OCI-LY1 (cell line): ENCODE results near the gene LYRM9.

Experiments
- H2AFZ ChIP-seq: fragments of 200-600 bp; sonication (generic), shearing (Covaris generic); 2 replicates; pipeline ENCODE4 v1.6.0; 2014; ENCODE audit warnings: antibody characterized with exemption, mild to moderate bottlenecking, low read length
- H3F3A ChIP-seq: fragments of 200-600 bp; sonication (generic), shearing (Covaris generic); 2 replicates; pipeline ENCODE4 v1.6.0; 2014; ENCODE audit warnings: mild to moderate bottlenecking, antibody characterized with exemption, low read length, moderate library complexity; ENCODE audit not compliant: insufficient read depth
- H3K27ac ChIP-seq: fragments of 200-600 bp; sonication (generic); 2 replicates; pipeline ENCODE4 v1.5.1; 2014; ENCODE audit warnings: low read length, mixed run types, mild to moderate bottlenecking, low read depth; ENCODE audit not compliant: poor library complexity, severe bottlenecking
- H3K27me3 ChIP-seq: fragments of 200-600 bp; sonication (generic); 2 replicates; pipeline ENCODE4 v1.6.0; 2014; ENCODE audit warnings: antibody characterized with exemption, mild to moderate bottlenecking, low read length, moderate library complexity; ENCODE audit not compliant: insufficient read depth
- H3K36me3 ChIP-seq: fragments of 200-600 bp; sonication (generic); 2 replicates; pipeline ENCODE4 v1.6.1; 2014; ENCODE audit warnings: mild to moderate bottlenecking, antibody characterized with exemption, low read length, moderate library complexity, mixed read lengths; ENCODE audit not compliant: insufficient read depth
- H3K4me1 ChIP-seq: fragments of 200-600 bp; sonication (generic); 2 replicates; pipeline ENCODE4 v1.5.1; 2014; ENCODE audit warnings: mild to moderate bottlenecking, low read length, moderate library complexity; ENCODE audit not compliant: insufficient read depth, severe bottlenecking
- H3K4me2 ChIP-seq: fragments of 200-600 bp; sonication (generic), shearing (Covaris generic); 2 replicates; pipeline ENCODE4 v1.6.1; 2014; ENCODE audit warnings: low read length
- H3K4me3 ChIP-seq: fragments of 200-600 bp; sonication (generic); 2 replicates; pipeline ENCODE4 v1.5.1; 2014; ENCODE audit warnings: low read length, low read depth, mild to moderate bottlenecking, mixed read lengths; ENCODE audit not compliant: poor library complexity, severe bottlenecking
- H3K79me2 ChIP-seq: fragments of 200-600 bp; shearing (Covaris generic); 2 replicates; pipeline ENCODE4 v1.6.1; 2016; ENCODE audit warnings: mixed run types, low read length, mixed read lengths; ENCODE audit not compliant: insufficient read depth
- H3K9ac ChIP-seq: fragments of 200-600 bp; sonication (generic), shearing (Covaris generic); 2 replicates; pipeline ENCODE4 v1.6.1; 2014; ENCODE audit warnings: mild to moderate bottlenecking, low read length, mixed read lengths
- H3K9me2 ChIP-seq: fragments of 200-600 bp; sonication (generic), shearing (Covaris generic); 2 replicates; pipeline ENCODE4 v1.6.1; 2014; ENCODE audit warnings: low read depth, mild to moderate bottlenecking, low read length, mixed read lengths
- H3K9me3 ChIP-seq: fragments of 200-600 bp; shearing (Covaris generic); 2 replicates; pipeline ENCODE4 v1.6.1; 2014; ENCODE audit warnings: low read length, mixed read lengths
- H4K20me1 ChIP-seq: fragments of 200-600 bp; sonication (generic), shearing (Covaris generic); 2 replicates; pipeline ENCODE4 v1.6.0; 2016; ENCODE audit warnings: mild to moderate bottlenecking, low read length; ENCODE audit not compliant: insufficient read depth
- CTCF ChIP-seq: fragments of 200-600 bp; sonication (generic), shearing (Covaris generic); IDR thresholded peaks from 2 replicates; pipeline ENCODE4 v1.5.1; 2017; ENCODE audit warnings: mild to moderate bottlenecking, antibody characterized with exemption, low read length, moderate library complexity, mixed read lengths
- EZH2 ChIP-seq: fragments of 200-600 bp; sonication (generic), shearing (Covaris generic); IDR thresholded peaks from 2 replicates; pipeline ENCODE4 v1.8.0; 2017; ENCODE audit warnings: borderline replicate concordance, mixed run types, mild to moderate bottlenecking, antibody characterized with exemption, low read length, moderate library complexity, mixed read lengths

Gene LYRM9

GRCh38 chr17:27892866-27893769 is at the start of gene LYRM9:
LYRM9 (minus strand) TSS chr17:27893365; CDS start chr17:27882694, 10,671 bp downstream.
- TF ChIP-seq CTCF, result peak; percentile 79
- no peak for TF ChIP-seq EZH2
- H3K9me2 ChIP-seq, result no peaks in the 10 kb centered on the region
- H3K36me3 ChIP-seq, result no peaks in the 10 kb centered on the region
- no peaks in the 10 kb centered on the region for H3K9me3 ChIP-seq
- no peak within 1 kb of the TSS for H3K27ac ChIP-seq
- H2AFZ ChIP-seq, result 0 out of 2 replicates have a peak within 1 kb of the TSS, but pooled peaks have one; percentile 34
- H3K9ac ChIP-seq, result peak within 1 kb of the TSS; percentile 63
- H4K20me1 ChIP-seq, result no peaks in the 10 kb centered on the region
- H3K79me2 ChIP-seq, result no peaks in the 10 kb centered on the region
- H3F3A ChIP-seq, result no peaks in the 10 kb centered on the region
- no peaks in the 10 kb centered on the region for H3K27me3 ChIP-seq
- peak within 1 kb of the TSS; percentile 91 for H3K4me2 ChIP-seq
- peaks cover 6% of the 10 kb centered on the region for H3K4me1 ChIP-seq
- H3K4me3 ChIP-seq, result peak within 1 kb of the TSS; percentile 64

- Histone ChIP-seq H3K9ac (no peak overlapping the region), H3K27ac (no peak overlapping the region), H3K27me3 (no peaks in the 10 kb centered on the region; the same call in 1 of the 2 replicates), H4K20me1 (no peaks in the 10 kb centered on the region), H2AFZ (no peak overlapping the region), H3K4me3 (no peak overlapping the region), H3F3A (no peaks in the 10 kb centered on the region), H3K4me1 (no peaks in the 10 kb centered on the region), H3K36me3 (no peaks in the 10 kb centered on the region), H3K4me2 (no peak overlapping the region), H3K9me2 (no peaks in the 10 kb centered on the region), H3K9me3 (no peaks in the 10 kb centered on the region), H3K79me2 (no peaks in the 10 kb centered on the region)
- TF ChIP-seq CTCF (no peak), EZH2 (no peak)
Measured at GRCh38 chr17:27940503-27941428, 47.6 kb upstream of the LYRM9 start.
